ENCODE results near the gene LATS2. TPM values are rescaled to one million over a fixed set of nuclear protein-coding genes. Genes with fewer than 3 reads are reported as not detected.

LATS2 gene
- total RNA-seq, 1 experiment from 2014 or later = 18.8 TPM

- TF ChIP-seq ZBTB33 (IDR thresholded peaks at IDR 0.05; ENCODE audit: extremely low read depth, insufficient replicate concordance, low read length) (no peak), POLR2A (IDR thresholded peaks at IDR 0.05; ENCODE audit: borderline replicate concordance, extremely low read depth, insufficient read depth, insufficient read length) (no peak), MAX (IDR thresholded peaks at IDR 0.05) (no peak), CBX3 (IDR thresholded peaks at IDR 0.05; ENCODE audit: low read depth) (no peak), POLR2AphosphoS5 (IDR thresholded peaks at IDR 0.05; ENCODE audit: low read depth, low read length) (no peak), ATF3 (IDR thresholded peaks at IDR 0.05) (no peak), REST (IDR thresholded peaks at IDR 0.05; ENCODE audit: low read depth) (no peak), ZNF274 (IDR thresholded peaks at IDR 0.05; ENCODE audit: low read depth, low read length) (no peak), JUND (IDR thresholded peaks at IDR 0.05) (no peak), ELF1 (IDR thresholded peaks at IDR 0.05; ENCODE audit: borderline replicate concordance, low read depth) (no peak), EZH2 (IDR thresholded peaks at IDR 0.05) (no peak), ZFX (IDR thresholded peaks at IDR 0.05) (no peak), SRF (IDR thresholded peaks at IDR 0.05; ENCODE audit: low read depth) (no peak), EZH2phosphoT487 (IDR thresholded peaks at IDR 0.05; ENCODE audit: borderline replicate concordance) (no peak), FOSL1 (IDR thresholded peaks at IDR 0.05; ENCODE audit: low read depth) (no peak), CTCF (IDR thresholded peaks at IDR 0.05 in 2 of 3, conservative IDR thresholded peaks at IDR 0.05 in 1 of 3; ENCODE audit: borderline replicate concordance in 1 of 3, insufficient read depth in 1 of 3, low read depth in 2 of 3, low read length in 2 of 3) (no peak), RAD21 (IDR thresholded peaks at IDR 0.05; ENCODE audit: low read depth) (no peak), CEBPB (IDR thresholded peaks at IDR 0.05; ENCODE audit: low read depth) (no peak), EGR1 (IDR thresholded peaks at IDR 0.05; ENCODE audit: low read depth) (no peak), SIN3A (IDR thresholded peaks at IDR 0.05; ENCODE audit: low read depth) (no peak)
- ChIA-PET CTCF (no interaction called here), POLR2A (no interaction called here), RAD21 (ENCODE audit: low non-redundant PET in 1 of 2, low total read pairs in 2 of 2, uncharacterized antibody in 2 of 2, unreplicated experiment in 2 of 2) (no interaction called here)
- intact Hi-C loops (cut with micrococcal nuclease) = no loop called here
- no peak overlapping the region for H3K4me3 ChIP-seq (replicated peaks in 1 of 2; ENCODE audit: low read depth in 1 of 2, low read length in 2 of 2)
- no peaks in the 10 kb centered on the region for H4K20me1 ChIP-seq (ENCODE audit: insufficient read depth)
- peaks cover 8 to 9% of the 10 kb centered on the region in 2 experiments; a peak in 3 of 4 replicates for H3K36me3 ChIP-seq (ENCODE audit: control insufficient read depth in 1 of 2, insufficient read depth in 2 of 2, low read length in 2 of 2)
- ATAC-seq (no peak), DNase-seq (ENCODE audit: low read depth, low spot score) (no peak)
- no peak overlapping the region for H2AFZ ChIP-seq (ENCODE audit: low read depth, low read length, poor library complexity, severe bottlenecking)
- no TSS peak for BruUV-seq (replicated peaks)
- H3K27ac ChIP-seq (ENCODE audit: low read depth, low read length) = no peak overlapping the region
- no peaks in the 10 kb centered on the region for H3K27me3 ChIP-seq (ENCODE audit: insufficient read depth, low read length)
- H3K79me2 ChIP-seq (ENCODE audit: insufficient read depth, low read length) = no peaks in the 10 kb centered on the region
- H3K9me2 ChIP-seq (ENCODE audit: insufficient read depth) = no peaks in the 10 kb centered on the region
- peaks cover 0 to 7% of the 10 kb centered on the region in 2 experiments; a peak in 1 of 4 replicates for H3K4me1 ChIP-seq (ENCODE audit: control insufficient read depth in 1 of 2, insufficient read depth in 2 of 2, low read length in 2 of 2)
- H3K9me3 ChIP-seq (ENCODE audit: control insufficient read depth in 1 of 2, insufficient read depth in 1 of 2, low read depth in 1 of 2, low read length in 2 of 2) = no peaks in the 10 kb centered on the region
- H3K9ac ChIP-seq (ENCODE audit: low read length) = no peak overlapping the region
- H3K4me2 ChIP-seq (ENCODE audit: low read length) = no peak overlapping the region
These were observed 88.7 kb downstream of the LATS2 start for GRCh38 chr13:20972731-20973130.

Measured in HCT116 (cell line).